Caco-2 (cell line): ENCODE measurements around the gene GZMM. TPM values are rescaled to one million over a fixed set of nuclear protein-coding genes. Genes with fewer than 3 reads are reported as not detected.

Source experiments
- BruUV-seq: library from RNA; stranded (reverse); fragments of 400-500 nt; replicated peaks from 2 replicates; lab custom pipeline; 2021; lab: Mats Ljungman, UMichigan
- CTCF ChIA-PET: fragments of 300-600 bp; sonication (Branson Sonifier 250); formaldehyde crosslinking; loops from one replicate; lab custom pipeline; 2022; ENCODE audit warnings: antibody characterized with exemption; lab: Charles Lee
- POLR2A ChIA-PET: fragments of 300-600 bp; sonication (Branson Sonifier 250); formaldehyde crosslinking; loops from one replicate; lab custom pipeline; 2022; ENCODE audit warnings: antibody characterized with exemption; lab: Charles Lee
- DNase-seq, 2 experiments: peaks; one replicate each; pipeline versions ENCODE4 v3.0.0 to v3.0.0-alpha.2; 2020 to 2022
- H3K27me3 ChIP-seq: replicated peaks from 2 replicates; pipeline ENCODE4 v1.6.0; 2011; ENCODE audit warnings: low read length; ENCODE audit not compliant: control insufficient read depth, insufficient read depth
- H3K36me3 ChIP-seq: 2 replicates; pipeline ENCODE4 v1.5.1; 2011; ENCODE audit warnings: low read length; ENCODE audit not compliant: control insufficient read depth, insufficient read depth
- H3K4me1 ChIP-seq: fragments of 250-450 bp; sonication (Bioruptor Pico); 2 replicates; pipeline ENCODE4 v1.5.1; 2020; ENCODE audit warnings: mild to moderate bottlenecking
- H3K4me3 ChIP-seq: 2 replicates; pipeline ENCODE4 v1.5.1; 2011; ENCODE audit warnings: low read depth, mild to moderate bottlenecking, control low read depth, low read length
- H3K9me3 ChIP-seq: fragments of 250-450 bp; sonication (Bioruptor Pico); 2 replicates; pipeline ENCODE4 v1.5.1; 2020; ENCODE audit warnings: mild to moderate bottlenecking, moderate library complexity
- H3K27ac Mint-ChIP-seq: one replicate; pipeline ENCODE4 v1.8.0; 2022; ENCODE audit warnings: mixed read lengths; ENCODE audit not compliant: unreplicated experiment
- H3K27me3 Mint-ChIP-seq: one replicate; pipeline ENCODE4 v1.8.0; 2022; ENCODE audit warnings: mixed read lengths; ENCODE audit not compliant: insufficient read depth, unreplicated experiment
- H3K36me3 Mint-ChIP-seq: one replicate; pipeline ENCODE4 v1.8.0; 2022; ENCODE audit warnings: mild to moderate bottlenecking, mixed read lengths; ENCODE audit not compliant: insufficient read depth, unreplicated experiment
- H3K4me1 Mint-ChIP-seq: one replicate; pipeline ENCODE4 v1.8.0; 2022; ENCODE audit warnings: low read depth, mixed read lengths; ENCODE audit not compliant: unreplicated experiment
- H3K4me3 Mint-ChIP-seq: one replicate; pipeline ENCODE4 v1.8.0; 2022; ENCODE audit warnings: mild to moderate bottlenecking, moderate library complexity, mixed read lengths; ENCODE audit not compliant: unreplicated experiment
- H3K9me3 Mint-ChIP-seq: one replicate; pipeline ENCODE4 v1.8.0; 2022; ENCODE audit warnings: mixed read lengths; ENCODE audit not compliant: unreplicated experiment
- intact Hi-C: fragments of 100-400 bp; cut with micrococcal nuclease; formaldehyde crosslinking; loops from one replicate; pipeline ENCODE4 v1.10.0; 2022; ENCODE audit not compliant: unreplicated experiment
- total RNA-seq: library from RNA; stranded (reverse); gene quantifications from 2 replicates; pipeline ENCODE4 v1.2.3, GENCODE V29; 2022
- TF ChIP-seq, protein P1 (sequence below), 2 experiments: fragments of 200-600 bp in 1 of 2; IDR thresholded peaks; 1 replicate in 1 of 2; 2 replicates in 1 of 2; pipeline versions ENCODE4 v1.5.1 to v1.8.0; 2011 to 2022; ENCODE audit warnings: antibody characterized with exemption in 1 of 2, control low read depth in 1 of 2, inconsistent platforms in 1 of 2, low read depth in 1 of 2, low read length in 1 of 2, mild to moderate bottlenecking in 1 of 2, moderate library complexity in 1 of 2; ENCODE audit not compliant: insufficient read depth in 1 of 2, severe bottlenecking in 1 of 2, unreplicated experiment in 1 of 2

The GZMM gene
- total RNA-seq, 1 experiment from 2014 or later: not detected

DNA sequence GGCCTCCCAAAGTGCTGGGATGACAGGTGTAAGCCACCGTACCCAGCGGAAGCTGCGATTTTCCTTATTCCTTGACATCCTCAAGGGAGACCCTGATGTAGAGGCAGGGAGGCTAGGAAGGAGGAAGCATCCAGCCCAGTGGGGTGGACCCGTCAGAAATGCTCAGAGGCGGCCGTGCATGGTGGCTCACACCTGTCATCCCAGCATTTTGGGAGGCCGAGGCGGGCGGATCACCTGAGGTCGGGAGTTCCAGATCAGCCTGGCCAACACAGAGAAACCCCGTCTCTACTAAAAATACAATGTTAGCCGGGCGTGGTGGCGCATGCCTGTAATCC, 11.6 kb downstream of the GZMM start:
- BruUV-seq: no TSS peak
- H3K4me3 ChIP-seq: no peak overlapping the region
- Mint-ChIP-seq H3K36me3 (peaks cover 18% of the 10 kb centered on the region), H3K4me3 (no peak overlapping the region), H3K4me1 (peaks cover 9% of the 10 kb centered on the region), H3K27me3 (no peaks in the 10 kb centered on the region), H3K9me3 (no peaks in the 10 kb centered on the region), H3K27ac (no peak overlapping the region)
- TF ChIP-seq, protein P1, sequence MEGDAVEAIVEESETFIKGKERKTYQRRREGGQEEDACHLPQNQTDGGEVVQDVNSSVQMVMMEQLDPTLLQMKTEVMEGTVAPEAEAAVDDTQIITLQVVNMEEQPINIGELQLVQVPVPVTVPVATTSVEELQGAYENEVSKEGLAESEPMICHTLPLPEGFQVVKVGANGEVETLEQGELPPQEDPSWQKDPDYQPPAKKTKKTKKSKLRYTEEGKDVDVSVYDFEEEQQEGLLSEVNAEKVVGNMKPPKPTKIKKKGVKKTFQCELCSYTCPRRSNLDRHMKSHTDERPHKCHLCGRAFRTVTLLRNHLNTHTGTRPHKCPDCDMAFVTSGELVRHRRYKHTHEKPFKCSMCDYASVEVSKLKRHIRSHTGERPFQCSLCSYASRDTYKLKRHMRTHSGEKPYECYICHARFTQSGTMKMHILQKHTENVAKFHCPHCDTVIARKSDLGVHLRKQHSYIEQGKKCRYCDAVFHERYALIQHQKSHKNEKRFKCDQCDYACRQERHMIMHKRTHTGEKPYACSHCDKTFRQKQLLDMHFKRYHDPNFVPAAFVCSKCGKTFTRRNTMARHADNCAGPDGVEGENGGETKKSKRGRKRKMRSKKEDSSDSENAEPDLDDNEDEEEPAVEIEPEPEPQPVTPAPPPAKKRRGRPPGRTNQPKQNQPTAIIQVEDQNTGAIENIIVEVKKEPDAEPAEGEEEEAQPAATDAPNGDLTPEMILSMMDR (IDR thresholded peaks at IDR 0.05; ENCODE audit: insufficient read depth in 1 of 2, low read depth in 1 of 2, low read length in 1 of 2, severe bottlenecking in 1 of 2, unreplicated experiment in 1 of 2): no peak
- intact Hi-C loops: no loop called here
- H3K27me3 ChIP-seq: no peaks in the 10 kb centered on the region
- no peak for DNase-seq
- no peaks in the 10 kb centered on the region for H3K36me3 ChIP-seq
- peaks cover 4% of the 10 kb centered on the region; the same call in 1 of the 2 replicates for H3K4me1 ChIP-seq
- ChIA-PET CTCF (interaction anchor here (0.6 to 0.8 kb wide), 4 partner anchors 16 to 338 kb away, joined by 3 to 9 read pairs (median 4); partner anchors contain the start of genes MED16 and RNU6-9), POLR2A (interaction anchor here (0.6 kb wide), 1 partner anchor 714 kb away, joined by 8 read pairs; no protein-coding TSS in a partner anchor)
- no peaks in the 10 kb centered on the region for H3K9me3 ChIP-seq

- no peaks in the 10 kb centered on the region for H3K36me3 ChIP-seq
- no peaks in the 10 kb centered on the region for H3K9me3 ChIP-seq
- H3K27me3 ChIP-seq: no peaks in the 10 kb centered on the region
- H3K4me3 ChIP-seq: no peak overlapping the region
- no peak overlapping the region for H3K4me3 Mint-ChIP-seq
- TF ChIP-seq, protein P1 (IDR thresholded peaks at IDR 0.05; ENCODE audit: insufficient read depth in 1 of 2, low read depth in 1 of 2, low read length in 1 of 2, severe bottlenecking in 1 of 2, unreplicated experiment in 1 of 2): no peak
- intact Hi-C loops: no loop called here
- H3K27me3 Mint-ChIP-seq: no peaks in the 10 kb centered on the region
- CTCF ChIA-PET: no interaction called here
- H3K36me3 Mint-ChIP-seq: peaks cover 12% of the 10 kb centered on the region
- POLR2A ChIA-PET: no interaction called here
- no TSS peak for BruUV-seq
- H3K4me1 Mint-ChIP-seq: peaks cover 2% of the 10 kb centered on the region
- no peaks in the 10 kb centered on the region for H3K9me3 Mint-ChIP-seq
- no peak overlapping the region for H3K27ac Mint-ChIP-seq
- H3K4me1 ChIP-seq: peaks cover 4% of the 10 kb centered on the region; the same call in 1 of the 2 replicates
- DNase-seq: no peak
These were observed 12.9 kb downstream of the GZMM start for GRCh38 chr19:556611-557382.

- no peaks in the 10 kb centered on the region for H3K4me1 Mint-ChIP-seq
- no peaks in the 10 kb centered on the region for H3K9me3 Mint-ChIP-seq
- H3K27me3 Mint-ChIP-seq: no peaks in the 10 kb centered on the region
- H3K27ac Mint-ChIP-seq: no peak overlapping the region
- no TSS peak for BruUV-seq
- TF ChIP-seq, protein P1 (IDR thresholded peaks at IDR 0.05; ENCODE audit: insufficient read depth in 1 of 2, low read depth in 1 of 2, low read length in 1 of 2, severe bottlenecking in 1 of 2, unreplicated experiment in 1 of 2): no peak
- intact Hi-C loops: no loop called here
- peaks cover 6% of the 10 kb centered on the region for H3K36me3 Mint-ChIP-seq
- no peak for DNase-seq
- no peaks in the 10 kb centered on the region for H3K9me3 ChIP-seq
- peaks cover 4% of the 10 kb centered on the region; the same call in 1 of the 2 replicates for H3K4me1 ChIP-seq
- no peak overlapping the region for H3K4me3 Mint-ChIP-seq
- H3K4me3 ChIP-seq: no peak overlapping the region
- CTCF ChIA-PET: no interaction called here
- POLR2A ChIA-PET: no interaction called here
- H3K36me3 ChIP-seq: no peaks in the 10 kb centered on the region
- H3K27me3 ChIP-seq: no peaks in the 10 kb centered on the region
These were observed 15.1 kb downstream of the GZMM start for GRCh38 chr19:558770-559439.
